Measurements from ENCODE around the gene SNX4. TPM values are rescaled to one million over a fixed set of nuclear protein-coding genes. Genes with fewer than 3 reads are reported as not detected.

Gene SNX4
- 18.9 and 19.7 TPM in 2 replicates for total RNA-seq

GRCh38 chr3:125519678-125520562, at the start of gene SNX4:
SNX4 (minus strand) TSS chr3:125520202; CDS start chr3:125520172, 30 bp downstream.

Other genes starting within 250 kb of the SNX4 start
- 11.9 and 12.6 TPM in 2 replicates for gene ZNF148, start 144.9 kb downstream of the SNX4 start, total RNA-seq
- gene OSBPL11, start 75.3 kb upstream of the SNX4 start, total RNA-seq, result 6.1 and 6.4 TPM in 2 replicates